Esophagus muscularis mucosa (tissue), 4 donors: ENCODE results near the gene AGTR1. TPM values are rescaled to one million over a fixed set of nuclear protein-coding genes. Genes with fewer than 3 reads are reported as not detected.

ENCODE experiments used
- DNase-seq: peaks from one replicate; pipeline ENCODE4 v3.0.0-alpha.2; 2017; ENCODE audit errors: extremely low spot score
- H3K27ac ChIP-seq, 4 donors: fragments of 200-600 bp; sonication (generic); replicated peaks in 1 of 4; 1 replicate in 3 of 4; 2 replicates in 1 of 4; pipeline ENCODE4 v1.5.1; 2016 to 2019; ENCODE audit warnings: mild to moderate bottlenecking in 1 of 4
- H3K27me3 ChIP-seq, 4 donors: fragments of 200-600 bp; sonication (generic); one replicate each; pipeline versions ENCODE4 v1.5.1 to v1.6.0; 2016 to 2019
- H3K36me3 ChIP-seq, 4 donors: fragments of 200-600 bp; sonication (generic); one replicate each; pipeline ENCODE4 v1.5.1; 2016 to 2019
- H3K4me1 ChIP-seq, 4 donors: fragments of 200-600 bp; sonication (generic); one replicate each; pipeline ENCODE4 v1.5.1; 2016 to 2019
- H3K4me3 ChIP-seq, 4 donors: fragments of 200-600 bp; sonication (generic); 1 replicate in 2 of 4; 2 replicates in 2 of 4; pipeline ENCODE4 v1.5.1; 2016 to 2019; ENCODE audit warnings: mild to moderate bottlenecking in 4 of 4, moderate library complexity in 1 of 4
- H3K9me3 ChIP-seq, 4 donors: fragments of 200-600 bp; sonication (generic); 1 replicate in 3 of 4; 2 replicates in 1 of 4; pipeline ENCODE4 v1.5.1; 2016 to 2019
- CTCF ChIP-seq, 3 experiments: fragments of 200-600 bp in 2 of 3; fragments of 450-650 bp in 1 of 3; sonication (generic) in 2 of 3; IDR thresholded peaks; one replicate each; pipeline ENCODE4 v1.5.1; 2017 to 2019; ENCODE audit warnings: antibody characterized with exemption in 3 of 3, mild to moderate bottlenecking in 2 of 3, moderate library complexity in 1 of 3
- EP300 ChIP-seq: sonication (generic); formaldehyde crosslinking; IDR thresholded peaks from one replicate; pipeline ENCODE4 v1.6.1; 2017; ENCODE audit warnings: antibody characterized with exemption
- POLR2A ChIP-seq: fragments of 450-650 bp; IDR thresholded peaks from one replicate; pipeline ENCODE4 v1.6.1; 2017; ENCODE audit warnings: antibody characterized with exemption, moderate library complexity, mild to moderate bottlenecking, low read depth
- POLR2AphosphoS5 ChIP-seq, 2 donors: sonication (generic); formaldehyde crosslinking; IDR thresholded peaks; one replicate each; pipeline ENCODE4 v1.6.1; 2017; ENCODE audit warnings: antibody characterized with exemption in 2 of 2
- WGBS: methylation state at CpG from one replicate; pipeline ENCODE4 v1.1.5; 2018; 5-methylcytosine and 5-hydroxymethylcytosine counted together
- intact Hi-C: fragments of 100-400 bp; cut with DNase I; formaldehyde crosslinking; loops from one replicate; pipeline ENCODE4 v1.15.1; 2023
- total RNA-seq, 4 donors: library from RNA; depleted of rRNA; stranded (reverse); fragments of >200 nt; gene quantifications; one replicate each; pipeline versions ENCODE4 v1.1.0 to v1.2.1, GENCODE V29; 2016

AGTR1 gene
- total RNA-seq, 4 donors from 2014 or later: 11.3 to 17.4 (median 14.4) TPM

- H3K4me1 ChIP-seq: no peaks in the 10 kb centered on the region
- no peak overlapping the region for H3K4me3 ChIP-seq
- H3K27ac ChIP-seq: no peak overlapping the region
- no peak for DNase-seq
- 78% methylated on average over 3 of the region's 3 CpGs for WGBS
- no peaks in the 10 kb centered on the region for H3K9me3 ChIP-seq
- no peaks in the 10 kb centered on the region for H3K36me3 ChIP-seq
- TF ChIP-seq POLR2A (no peak), EP300 (no peak), CTCF (IDR thresholded peaks at IDR 0.05) (no peak), POLR2AphosphoS5 (IDR thresholded peaks at IDR 0.05) (no peak)
- intact Hi-C loops: no loop called here
- no peaks in the 10 kb centered on the region for H3K27me3 ChIP-seq
These were observed 65.5 kb downstream of the AGTR1 start for GRCh38 chr3:148763156-148763680.

- no peaks in the 10 kb centered on the region for H3K9me3 ChIP-seq
- no peak overlapping the region for H3K27ac ChIP-seq
- 52% methylated on average over 1 of the region's 1 CpG for WGBS
- H3K36me3 ChIP-seq: no peaks in the 10 kb centered on the region
- H3K4me3 ChIP-seq: no peak overlapping the region
- DNase-seq: no peak
- intact Hi-C loops: no loop called here
- H3K27me3 ChIP-seq: no peaks in the 10 kb centered on the region
- TF ChIP-seq CTCF (IDR thresholded peaks at IDR 0.05) (no peak), POLR2A (no peak), POLR2AphosphoS5 (IDR thresholded peaks at IDR 0.05) (no peak), EP300 (no peak)
- H3K4me1 ChIP-seq: no peaks in the 10 kb centered on the region
These were observed 66.6 kb downstream of the AGTR1 start for GRCh38 chr3:148763986-148764935.

- Histone ChIP-seq H3K27me3 (no peaks in the 10 kb centered on the region), H3K27ac (no peak overlapping the region), H3K9me3 (peaks cover 0 to 5% (median 0%) of the 10 kb centered on the region in 4 donors), H3K4me1 (no peaks in the 10 kb centered on the region), H3K36me3 (no peaks in the 10 kb centered on the region), H3K4me3 (no peak overlapping the region)
- no peak for DNase-seq
- TF ChIP-seq CTCF (IDR thresholded peaks at IDR 0.05): no peak
- no peak for TF ChIP-seq POLR2A
- TF ChIP-seq POLR2AphosphoS5 (IDR thresholded peaks at IDR 0.05): no peak
- no peak for TF ChIP-seq EP300
- WGBS: 41% methylated on average over 2 of the region's 2 CpGs
- intact Hi-C loops: no loop called here
These were observed 74.7 kb downstream of the AGTR1 start for GRCh38 chr3:148772361-148772760.

GRCh38 chr3:148772835-148773234 lies 75.1 kb downstream of the AGTR1 start:
- intact Hi-C loops: no loop called here
- DNase-seq: no peak
- Histone ChIP-seq H3K4me3 (no peak overlapping the region), H3K36me3 (no peaks in the 10 kb centered on the region), H3K4me1 (no peaks in the 10 kb centered on the region), H3K27ac (no peak overlapping the region), H3K9me3 (peaks cover 0 to 5% (median 0%) of the 10 kb centered on the region in 4 donors), H3K27me3 (no peaks in the 10 kb centered on the region)
- TF ChIP-seq EP300 (no peak), CTCF (IDR thresholded peaks at IDR 0.05) (no peak), POLR2AphosphoS5 (IDR thresholded peaks at IDR 0.05) (no peak), POLR2A (no peak)
